GM21825 (cell line): ENCODE results near the gene ASB3.
"Not testable (repeated sequence)": the region's sequence is repeated elsewhere in the genome, so short reads cannot be mapped to it uniquely, and the experiment has no call there.

Experiments used
- ATAC-seq: cut with Tn5 transposase; IDR thresholded peaks from one replicate; pipeline ENCODE4 v1.9.1; 2021; ENCODE audit warnings: mild to moderate bottlenecking, moderate library complexity; ENCODE audit not compliant: unreplicated experiment

ASB3 gene

GRCh38 chr2:53787614-53788289, 999 bp upstream of the ASB3 start:
- ATAC-seq = no peak

DNA sequence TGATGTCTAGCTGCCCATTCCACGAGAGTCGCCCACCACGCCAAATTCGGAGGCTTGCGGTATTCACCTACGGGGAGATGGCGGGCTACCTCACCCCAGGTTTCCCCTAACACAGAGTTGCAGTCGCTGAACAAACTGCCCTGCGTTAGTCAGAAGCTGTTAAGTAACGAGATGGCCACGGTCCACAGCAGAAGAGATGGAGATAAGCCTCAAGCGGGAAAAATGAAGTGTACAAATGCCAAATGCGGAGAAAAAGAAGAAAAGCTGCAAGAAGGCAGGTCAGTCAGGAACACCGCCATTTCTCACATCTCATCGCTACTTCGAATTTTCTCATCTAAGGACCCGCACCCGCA, 425 bp downstream of the ASB3 start:
- ATAC-seq = peak; percentile 21

DNA sequence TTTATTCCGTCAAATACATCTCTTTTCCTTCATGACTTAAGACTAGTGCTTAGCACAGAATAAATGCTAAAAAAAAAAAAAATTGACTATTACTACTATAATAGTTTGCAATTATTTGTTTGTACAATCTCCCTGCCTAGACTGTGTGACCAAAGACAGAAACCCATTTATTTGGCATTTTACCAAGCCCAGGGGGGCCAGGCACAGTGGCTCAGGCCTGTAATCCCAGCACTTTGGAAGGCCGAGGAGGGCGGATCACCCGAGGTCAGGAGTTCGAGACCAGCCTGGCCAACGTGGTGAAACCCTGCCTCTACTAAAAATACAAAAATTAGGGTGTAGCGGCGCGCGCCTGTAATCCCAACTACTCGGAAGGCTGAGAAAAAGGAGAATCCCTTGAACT, 1.4 kb downstream of the ASB3 start:
- no peak for ATAC-seq

DNA sequence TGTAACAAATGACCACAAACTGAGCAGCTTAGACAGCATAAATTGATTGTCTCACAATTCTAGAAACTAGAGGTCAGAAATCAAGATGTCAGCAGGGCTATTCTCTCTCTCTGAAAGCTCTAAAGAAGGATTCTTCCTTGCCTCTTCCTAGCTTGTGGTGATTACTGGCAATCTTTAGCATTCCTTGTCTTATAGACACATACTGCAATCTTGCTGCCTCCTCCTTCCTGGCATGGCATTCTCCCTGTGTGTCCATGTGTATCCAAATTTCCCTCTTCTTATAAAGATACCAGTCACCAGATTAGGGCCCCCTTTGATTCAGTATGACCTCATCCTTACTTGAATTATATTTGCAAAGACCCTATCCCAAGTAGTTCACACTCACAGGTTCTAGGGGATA, 2.3 kb downstream of the ASB3 start:
- ATAC-seq = no peak

- no peak for ATAC-seq
These were observed 4.1 kb downstream of the ASB3 start for GRCh38 chr2:53782676-53783075.

DNA sequence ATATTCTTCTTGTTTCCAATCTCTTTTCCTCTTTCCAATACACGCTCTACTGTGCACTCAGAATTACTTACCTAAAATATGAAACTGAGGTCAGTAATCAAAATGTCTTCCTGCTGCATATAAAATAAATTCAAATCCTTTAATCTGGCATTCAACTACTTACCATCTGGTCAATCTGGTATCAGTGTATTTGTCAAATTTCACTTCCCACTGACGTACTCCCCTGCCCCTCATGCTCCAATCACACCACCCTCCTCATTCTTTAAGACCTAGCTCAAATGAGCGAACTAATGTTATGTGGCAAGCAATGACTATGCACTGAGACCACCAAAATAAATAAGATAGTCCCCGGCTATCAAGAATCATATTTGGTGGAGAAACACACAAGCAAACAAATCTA, 6.7 kb downstream of the ASB3 start:
- no peak for ATAC-seq

- no peak for ATAC-seq
These were observed 8.1 kb downstream of the ASB3 start for GRCh38 chr2:53778536-53779162.

DNA sequence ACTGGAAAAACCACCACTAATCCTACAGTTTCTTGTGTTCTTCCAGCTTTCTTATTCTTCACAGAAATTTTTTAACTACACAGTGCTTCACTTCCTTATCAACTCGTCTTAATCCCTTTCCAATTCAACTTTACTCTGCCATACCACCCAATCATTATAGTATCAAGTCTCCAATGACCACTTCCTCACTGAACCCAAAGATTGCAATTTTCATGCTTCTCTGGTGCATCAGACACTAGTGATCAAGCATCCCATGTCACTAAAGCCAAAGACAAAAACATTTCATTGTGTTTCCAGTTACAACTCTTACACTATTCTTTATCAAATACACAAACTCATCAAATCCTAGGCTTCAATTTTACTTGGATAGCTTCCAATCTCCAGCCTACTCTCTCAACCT, 9.6 kb downstream of the ASB3 start:
- no peak for ATAC-seq

DNA sequence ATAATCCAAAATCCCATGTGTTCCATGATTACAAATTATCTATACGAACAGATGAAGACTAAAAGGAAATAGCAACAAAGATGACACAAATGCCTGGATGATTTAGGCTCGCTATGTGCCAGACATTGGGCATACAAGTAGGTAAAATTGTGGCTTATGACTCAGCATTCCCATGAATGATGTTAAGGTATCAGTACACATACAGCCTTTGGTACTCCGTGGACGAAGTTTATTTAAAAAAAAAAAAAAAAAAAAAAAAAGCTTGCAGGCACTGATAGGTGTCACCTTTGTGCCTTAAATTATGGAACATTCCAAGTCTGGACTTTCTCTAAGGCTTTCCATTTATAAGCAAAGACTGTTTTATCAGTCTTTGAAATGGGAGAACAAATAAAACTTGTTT, 16.5 kb downstream of the ASB3 start:
- ATAC-seq = no peak

GRCh38 chr2:53769318-53769945, 17.3 kb downstream of the ASB3 start:
- no peak for ATAC-seq

DNA sequence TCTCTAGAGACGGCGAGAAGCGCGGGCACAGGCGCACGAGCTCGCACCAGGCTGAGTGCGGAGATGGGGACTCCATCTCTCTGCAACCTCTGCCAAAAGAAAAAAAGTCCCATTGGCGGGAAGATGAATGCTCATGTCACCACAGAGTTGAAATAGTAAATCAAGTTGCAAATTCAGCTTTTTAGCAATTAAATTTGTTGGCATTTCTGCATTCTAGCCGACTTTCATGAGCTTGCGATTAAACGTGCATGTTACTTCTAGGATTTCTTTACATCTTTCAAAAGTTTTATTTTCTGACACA, 18.6 kb downstream of the ASB3 start:
- ATAC-seq = no peak

DNA sequence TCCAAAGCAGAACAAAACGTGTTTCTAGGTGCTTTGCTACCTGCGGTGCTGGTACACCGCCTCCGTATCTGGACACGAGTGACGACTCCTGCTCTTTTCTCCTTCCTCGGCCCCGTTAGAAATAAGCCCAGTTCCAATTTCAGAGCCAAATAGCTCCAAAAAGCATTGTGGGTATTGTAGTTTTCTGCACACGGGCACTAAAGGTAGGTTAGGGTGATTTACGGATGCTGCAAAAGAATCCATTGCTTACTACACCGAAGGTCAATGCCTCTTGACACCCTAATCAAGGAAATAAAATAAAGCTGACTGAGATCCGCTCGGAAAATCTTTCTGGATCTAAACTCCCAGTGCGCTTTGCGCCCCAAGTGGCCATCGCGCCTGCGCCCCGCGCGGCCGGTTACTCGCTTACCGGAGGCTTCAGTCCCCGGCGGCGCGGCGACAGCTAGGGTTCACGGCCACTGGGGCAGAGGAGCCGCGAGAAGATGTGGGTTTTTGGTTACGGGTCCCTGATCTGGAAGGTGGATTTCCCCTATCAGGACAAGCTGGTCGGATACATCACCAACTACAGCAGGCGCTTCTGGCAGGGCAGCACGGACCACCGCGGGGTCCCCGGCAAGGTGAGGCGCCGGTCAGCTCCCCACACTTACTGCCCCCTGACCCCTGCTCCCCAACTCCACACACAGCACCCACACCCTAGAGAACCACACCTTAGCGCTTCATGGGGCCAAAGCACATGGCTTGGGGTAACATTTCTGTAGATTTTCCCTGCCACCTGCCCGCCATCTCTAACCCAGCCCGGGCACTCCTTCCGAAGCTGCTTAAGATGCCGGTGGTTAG, 19.1 kb downstream of the ASB3 start, which contains the start of gene CHAC2:
CHAC2 (plus strand) TSS at position 400 of the 837 bp plus-strand sequence; CDS start at position 483, 83 bp downstream.
- ATAC-seq = peak; percentile 93

DNA sequence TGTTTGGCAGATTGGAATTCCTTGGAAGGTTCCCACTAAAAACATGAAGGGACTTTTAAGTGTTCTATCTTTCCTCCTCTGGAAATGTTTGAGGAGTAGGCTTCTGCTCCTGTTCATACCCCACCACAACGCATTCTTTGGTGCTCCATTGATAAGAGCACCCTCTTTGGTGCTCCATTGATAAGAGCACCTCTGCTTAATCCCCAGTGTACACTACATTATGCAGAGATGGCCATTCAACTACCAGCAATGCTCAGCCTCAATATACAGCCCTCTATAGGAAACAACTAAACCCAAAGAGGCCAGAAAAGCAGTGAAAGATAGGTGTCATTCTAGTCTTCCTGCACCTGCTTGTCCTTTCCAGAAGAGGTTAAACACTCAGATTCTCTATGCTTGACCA, 21.0 kb downstream of the ASB3 start:
- no peak for ATAC-seq

DNA sequence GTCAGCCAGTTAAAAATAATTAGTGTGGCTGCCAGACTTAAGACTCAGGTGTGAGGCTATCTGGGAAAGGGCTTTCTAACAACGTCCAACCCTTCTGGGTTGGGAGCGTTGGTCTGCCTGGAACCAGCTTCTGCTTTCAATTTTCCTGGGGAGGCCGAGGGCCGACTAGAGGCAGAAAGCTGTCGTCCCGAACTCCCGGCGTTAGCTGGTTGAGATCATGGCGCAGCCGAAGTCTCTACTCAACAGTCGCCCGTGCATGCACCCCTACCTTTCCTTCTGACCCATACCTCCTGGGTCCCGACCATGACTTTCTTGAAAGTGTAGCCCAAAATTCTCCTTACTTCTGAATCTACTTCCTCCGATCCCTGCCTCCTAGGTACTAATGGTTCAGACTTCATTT, 29.5 kb downstream of the ASB3 start:
- not testable (repeated sequence) for ATAC-seq

DNA sequence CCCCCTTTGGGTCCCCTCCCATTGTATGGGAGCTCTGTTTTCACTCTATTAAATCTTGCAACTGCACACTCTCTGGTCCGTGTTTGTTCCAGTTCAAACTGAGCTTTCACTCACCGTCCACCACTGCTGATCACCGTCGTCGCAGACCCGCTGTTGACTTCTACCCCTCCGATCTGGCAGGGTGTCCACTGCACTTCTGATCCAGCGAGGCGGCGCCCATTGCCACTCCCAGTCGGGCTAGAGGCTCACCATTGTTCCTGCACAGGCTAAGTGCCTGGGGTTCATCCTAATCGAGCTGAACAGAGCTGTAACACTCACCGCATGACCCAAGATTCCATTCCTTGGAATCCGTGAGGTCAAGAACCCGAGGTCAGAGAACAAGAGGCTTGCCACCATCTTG, 30.1 kb downstream of the ASB3 start:
- ATAC-seq = no peak

DNA sequence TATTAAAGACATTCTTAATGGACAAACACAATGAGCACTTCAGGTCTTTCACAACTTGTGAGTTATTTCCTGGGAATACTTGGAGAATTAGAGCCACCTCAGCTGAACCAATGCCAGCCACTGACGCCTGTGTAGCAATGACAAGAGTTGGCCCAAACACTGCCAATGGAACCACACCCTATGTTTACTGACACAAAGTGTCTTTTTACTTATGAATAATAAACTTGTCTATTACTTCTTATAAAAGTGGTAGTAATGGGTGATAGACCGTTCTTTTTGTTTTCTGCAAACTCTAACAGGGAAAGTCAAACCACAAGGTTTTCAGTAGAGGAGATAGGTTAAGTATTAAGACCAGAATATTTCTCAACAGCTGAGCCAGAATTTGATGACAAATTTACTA, 31.6 kb downstream of the ASB3 start:
- no peak for ATAC-seq

- no peak for ATAC-seq
These were observed 33.7 kb downstream of the ASB3 start for GRCh38 chr2:53753041-53753440.

DNA sequence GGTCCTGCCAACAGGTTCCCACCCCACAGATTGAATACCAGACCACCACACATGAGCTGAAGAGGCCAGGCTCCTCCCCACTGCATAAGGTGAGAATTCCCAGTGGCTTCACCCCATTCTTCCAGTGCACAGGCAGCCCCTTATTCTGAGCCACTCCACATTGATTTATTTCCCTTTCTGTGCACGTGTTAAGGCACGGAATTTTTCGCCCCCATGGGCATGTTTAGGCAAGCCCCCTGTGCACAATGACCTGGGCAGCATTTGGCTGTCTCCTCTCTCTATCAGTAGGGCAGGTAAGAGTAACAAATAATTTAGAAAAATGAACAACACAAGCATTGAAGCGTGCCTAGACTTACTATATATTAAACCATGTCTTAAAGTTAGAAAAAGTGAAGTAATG, 34.4 kb downstream of the ASB3 start:
- no peak for ATAC-seq

DNA sequence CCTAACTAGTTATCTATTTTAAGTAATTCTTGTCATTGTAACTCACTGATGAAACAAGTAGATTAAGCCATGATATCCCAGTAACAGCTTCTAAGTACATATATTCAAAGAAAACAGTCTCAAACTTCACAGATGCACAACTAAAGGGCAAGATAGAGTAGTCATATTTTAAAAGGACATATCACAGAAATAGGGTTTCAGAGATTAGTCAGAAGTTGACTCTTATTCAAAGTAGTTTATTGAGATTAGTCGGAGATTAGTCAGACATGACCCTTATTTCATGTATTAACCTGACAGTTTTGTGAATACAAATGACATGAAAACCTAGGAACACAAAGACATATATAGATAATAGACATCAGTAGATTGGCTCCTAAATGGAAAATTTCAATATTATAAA, 35.0 kb downstream of the ASB3 start:
- ATAC-seq = peak; percentile 83

- ATAC-seq = peak; percentile 36
These were observed 36.5 kb downstream of the ASB3 start for GRCh38 chr2:53750041-53750768.
